AG09309 (cell line): ENCODE results near the gene GNG12.

Source experiments
- DNase-seq: peaks from one replicate; pipeline ENCODE4 v3.0.0-alpha.2; 2010; ENCODE audit warnings: low read depth
- H3K4me3 ChIP-seq: 2 replicates; pipeline ENCODE4 v1.5.1; 2011; ENCODE audit warnings: mild to moderate bottlenecking, low read depth, low read length, moderate library complexity; ENCODE audit not compliant: control insufficient read depth
- TF ChIP-seq, protein P1 (sequence below): IDR thresholded peaks from 2 replicates; pipeline ENCODE4 v1.5.1; 2011; ENCODE audit warnings: mild to moderate bottlenecking, low read depth, low read length, inconsistent platforms; ENCODE audit not compliant: insufficient read depth, control insufficient read depth; ENCODE audit errors: missing control alignments

GNG12 gene

GRCh38 chr1:67741121-67741520 is 92.1 kb downstream of the GNG12 start:
- TF ChIP-seq, protein P1, sequence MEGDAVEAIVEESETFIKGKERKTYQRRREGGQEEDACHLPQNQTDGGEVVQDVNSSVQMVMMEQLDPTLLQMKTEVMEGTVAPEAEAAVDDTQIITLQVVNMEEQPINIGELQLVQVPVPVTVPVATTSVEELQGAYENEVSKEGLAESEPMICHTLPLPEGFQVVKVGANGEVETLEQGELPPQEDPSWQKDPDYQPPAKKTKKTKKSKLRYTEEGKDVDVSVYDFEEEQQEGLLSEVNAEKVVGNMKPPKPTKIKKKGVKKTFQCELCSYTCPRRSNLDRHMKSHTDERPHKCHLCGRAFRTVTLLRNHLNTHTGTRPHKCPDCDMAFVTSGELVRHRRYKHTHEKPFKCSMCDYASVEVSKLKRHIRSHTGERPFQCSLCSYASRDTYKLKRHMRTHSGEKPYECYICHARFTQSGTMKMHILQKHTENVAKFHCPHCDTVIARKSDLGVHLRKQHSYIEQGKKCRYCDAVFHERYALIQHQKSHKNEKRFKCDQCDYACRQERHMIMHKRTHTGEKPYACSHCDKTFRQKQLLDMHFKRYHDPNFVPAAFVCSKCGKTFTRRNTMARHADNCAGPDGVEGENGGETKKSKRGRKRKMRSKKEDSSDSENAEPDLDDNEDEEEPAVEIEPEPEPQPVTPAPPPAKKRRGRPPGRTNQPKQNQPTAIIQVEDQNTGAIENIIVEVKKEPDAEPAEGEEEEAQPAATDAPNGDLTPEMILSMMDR: no peak
- no peak for DNase-seq
- no peak overlapping the region for H3K4me3 ChIP-seq

DNA sequence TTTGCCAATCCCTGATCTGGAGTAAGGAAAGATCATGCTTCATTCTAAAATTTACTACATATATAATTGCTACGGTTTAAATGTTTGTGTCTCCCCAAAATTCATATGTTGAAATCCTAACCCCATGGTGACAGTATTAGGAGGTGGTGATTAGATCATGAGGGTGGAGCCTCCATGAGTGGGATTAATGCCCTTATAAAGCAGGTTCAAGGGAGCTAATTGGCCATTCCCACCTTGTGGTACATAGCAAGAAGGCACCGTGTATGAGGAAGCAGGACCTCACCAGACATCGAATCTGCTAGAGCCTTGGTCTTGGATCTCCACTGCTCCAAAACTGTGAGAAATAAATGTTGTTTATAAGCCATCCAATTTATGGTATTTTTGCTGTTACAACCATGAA is 92.7 kb downstream of the GNG12 start:
- H3K4me3 ChIP-seq: no peak overlapping the region
- DNase-seq: no peak
- TF ChIP-seq, protein P1: no peak

DNA sequence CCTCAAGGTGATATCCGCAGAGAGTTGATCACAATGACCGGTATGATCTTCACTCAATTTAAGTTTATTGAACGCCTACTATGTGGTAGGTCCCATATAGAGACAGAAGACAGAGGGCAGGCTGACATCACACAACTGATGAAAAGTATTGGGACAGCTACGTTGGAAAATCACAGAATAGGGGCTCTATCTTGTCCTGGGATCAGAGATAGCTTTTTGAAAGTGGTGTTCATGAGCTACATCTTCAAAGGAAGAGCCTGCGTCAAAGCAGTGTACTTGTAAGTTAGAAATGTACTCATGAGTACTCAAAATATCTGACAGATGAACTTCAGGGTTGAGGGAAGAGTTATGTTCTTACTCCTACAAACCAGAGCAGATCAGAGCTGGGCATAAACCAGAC is 93.9 kb downstream of the GNG12 start:
- DNase-seq: no peak
- H3K4me3 ChIP-seq: no peak overlapping the region
- TF ChIP-seq, protein P1: no peak

DNA sequence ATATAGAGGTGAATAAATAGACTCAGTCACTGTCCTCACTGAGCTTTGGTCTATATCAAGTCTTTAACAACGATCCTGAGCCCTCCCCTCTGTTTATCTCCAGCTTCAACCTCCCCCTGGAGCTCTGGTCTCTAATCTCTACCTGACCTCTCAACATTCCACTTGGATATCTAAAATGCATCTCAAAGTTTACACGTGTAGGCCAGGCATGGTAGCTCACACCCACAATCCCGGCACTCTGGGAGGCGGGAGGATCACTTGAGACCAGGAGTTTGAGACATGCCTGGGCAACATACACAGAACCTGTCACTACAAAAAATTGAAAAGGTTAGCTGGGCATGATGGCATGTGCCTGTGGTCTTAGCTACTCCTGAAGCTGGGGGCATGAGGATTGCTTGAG is 94.9 kb downstream of the GNG12 start:
- TF ChIP-seq, protein P1: no peak
- no peak overlapping the region for H3K4me3 ChIP-seq
- DNase-seq: no peak

DNA sequence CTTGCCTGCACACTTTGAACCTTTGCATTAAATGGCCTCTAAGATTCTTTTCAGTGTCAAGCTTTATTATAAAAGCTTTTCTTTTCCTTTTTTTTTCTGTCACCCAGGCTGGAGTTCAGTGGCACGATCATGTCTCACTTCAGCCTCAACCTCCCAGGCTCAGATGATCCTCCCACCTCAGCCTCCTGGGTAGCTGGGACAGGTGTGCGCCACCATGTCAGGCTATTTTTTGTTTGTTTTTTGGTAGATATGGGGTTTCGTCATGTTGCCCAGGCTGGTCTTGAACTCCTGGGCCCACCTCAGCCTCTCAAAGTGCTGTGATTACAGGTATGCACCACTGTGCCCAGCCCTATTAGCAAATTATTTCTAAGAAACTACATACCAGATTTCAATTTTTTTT is 95.4 kb downstream of the GNG12 start:
- TF ChIP-seq, protein P1: no peak
- no peak overlapping the region for H3K4me3 ChIP-seq
- no peak for DNase-seq

GRCh38 chr1:67736750-67737149 is 96.5 kb downstream of the GNG12 start:
- TF ChIP-seq, protein P1: no peak
- H3K4me3 ChIP-seq: no peak overlapping the region
- DNase-seq: no peak
